ENCODE data around the gene PCGF3.
A peak's percentile ranks its signal among the peaks of the same experiment; 100 is the strongest.
"Not testable (repeated sequence)": the region's sequence is repeated elsewhere in the genome, so short reads cannot be mapped to it uniquely, and the experiment has no call there.

PCGF3 gene

GRCh38 chr4:744212-744841 lies 38.7 kb downstream of the PCGF3 start:
- no peak for DNase-seq

- no peak for DNase-seq
Observed at GRCh38 chr4:747546-748170, 42.0 kb downstream of the PCGF3 start.

- DNase-seq = no peak
Observed at GRCh38 chr4:748461-748860, 42.8 kb downstream of the PCGF3 start.

GRCh38 chr4:749698-750666 lies 44.4 kb downstream of the PCGF3 start:
- DNase-seq = no peak

GRCh38 chr4:751676-752075 lies 46.0 kb downstream of the PCGF3 start:
- no peak for DNase-seq

GRCh38 chr4:752196-752861 lies 46.7 kb downstream of the PCGF3 start:
- DNase-seq = no peak

GRCh38 chr4:753186-753585 lies 47.6 kb downstream of the PCGF3 start:
- not testable (repeated sequence) for DNase-seq

- DNase-seq = no peak
Observed at GRCh38 chr4:754221-755120, 48.8 kb downstream of the PCGF3 start.

GRCh38 chr4:757111-757510 lies 51.5 kb downstream of the PCGF3 start:
- DNase-seq = no peak

- DNase-seq = not testable (repeated sequence)
Observed at GRCh38 chr4:759810-760209, 54.2 kb downstream of the PCGF3 start.

- no peak for DNase-seq
Observed at GRCh38 chr4:760616-761015, 55.0 kb downstream of the PCGF3 start.

- no peak for DNase-seq
Observed at GRCh38 chr4:761086-761485, 55.5 kb downstream of the PCGF3 start.

- DNase-seq = no peak
Observed at GRCh38 chr4:761739-762138, 56.1 kb downstream of the PCGF3 start.

GRCh38 chr4:762211-763190 lies 56.9 kb downstream of the PCGF3 start:
- no peak for DNase-seq

- DNase-seq = no peak
Observed at GRCh38 chr4:763191-763810, 57.7 kb downstream of the PCGF3 start.

GRCh38 chr4:763922-764321 lies 58.3 kb downstream of the PCGF3 start:
- DNase-seq = no peak

- no peak for DNase-seq
Observed at GRCh38 chr4:764405-765169, 59.0 kb downstream of the PCGF3 start.

GRCh38 chr4:766152-766515 lies 60.5 kb downstream of the PCGF3 start:
- no peak for DNase-seq

GRCh38 chr4:766559-767283 lies 61.1 kb downstream of the PCGF3 start:
- peak in 1 of 3 experiments; percentile 38 for DNase-seq
